ENCODE results near the gene OPN3. TPM values are rescaled to one million over a fixed set of nuclear protein-coding genes. Genes with fewer than 3 reads are reported as not detected.

The OPN3 gene
- polyA plus RNA-seq, 1 donor from 2014 or later: 2.7 TPM

GRCh38 chr1:241608379-241609033 lies 31.7 kb downstream of the OPN3 start:
- Histone ChIP-seq H2AFZ (ENCODE audit: low read depth, low read length) (no peak overlapping the region), H3K4me2 (ENCODE audit: low read length) (no peak overlapping the region), H3K79me2 (replicated peaks; ENCODE audit: insufficient read depth, low read length) (no peaks in the 10 kb centered on the region), H3K27me3 (ENCODE audit: insufficient read depth, low read depth, low read length) (no peaks in the 10 kb centered on the region), H3K36me3 (ENCODE audit: insufficient read depth, low read length) (no peaks in the 10 kb centered on the region), H3K4me3 (ENCODE audit: low read length) (no peak overlapping the region), H3K9me2 (ENCODE audit: insufficient read depth, low read length) (no peaks in the 10 kb centered on the region), H4K20me1 (ENCODE audit: insufficient read depth) (no peaks in the 10 kb centered on the region), H3K9me3 (ENCODE audit: low read length) (no peaks in the 10 kb centered on the region), H3K9ac (ENCODE audit: low read length) (no peak overlapping the region), H3F3A (ENCODE audit: insufficient read depth, low read length, poor library complexity, severe bottlenecking) (no peaks in the 10 kb centered on the region), H3K27ac (ENCODE audit: low read length) (no peak overlapping the region)
- TF ChIP-seq REST (IDR thresholded peaks at IDR 0.05; ENCODE audit: borderline replicate concordance) (no peak), MXI1 (conservative IDR thresholded peaks at IDR 0.05; ENCODE audit: poor library complexity, severe bottlenecking) (no peak), EZH2 (IDR thresholded peaks at IDR 0.05; ENCODE audit: borderline replicate concordance, insufficient read depth, low read length, poor library complexity, severe bottlenecking) (no peak), POLR2AphosphoS5 (IDR thresholded peaks at IDR 0.05) (no peak), TAF1 (IDR thresholded peaks at IDR 0.05; ENCODE audit: low read depth) (no peak), CTCF (IDR thresholded peaks at IDR 0.05; ENCODE audit: poor library complexity, severe bottlenecking) (no peak), SMC3 (conservative IDR thresholded peaks at IDR 0.05; ENCODE audit: poor library complexity) (no peak), EP300 (conservative IDR thresholded peaks at IDR 0.05; ENCODE audit: poor library complexity, severe bottlenecking) (no peak), RAD21 (conservative IDR thresholded peaks at IDR 0.05) (no peak)

- no peaks in the 10 kb centered on the region for H3F3A ChIP-seq (ENCODE audit: insufficient read depth, low read length, poor library complexity, severe bottlenecking)
- TF ChIP-seq SMC3 (conservative IDR thresholded peaks at IDR 0.05; ENCODE audit: poor library complexity) (no peak), MXI1 (conservative IDR thresholded peaks at IDR 0.05; ENCODE audit: poor library complexity, severe bottlenecking) (no peak), RAD21 (conservative IDR thresholded peaks at IDR 0.05) (no peak), CTCF (IDR thresholded peaks at IDR 0.05; ENCODE audit: poor library complexity, severe bottlenecking) (no peak), POLR2AphosphoS5 (IDR thresholded peaks at IDR 0.05) (no peak), REST (IDR thresholded peaks at IDR 0.05; ENCODE audit: borderline replicate concordance) (no peak), EP300 (conservative IDR thresholded peaks at IDR 0.05; ENCODE audit: poor library complexity, severe bottlenecking) (no peak), EZH2 (IDR thresholded peaks at IDR 0.05; ENCODE audit: borderline replicate concordance, insufficient read depth, low read length, poor library complexity, severe bottlenecking) (no peak), TAF1 (IDR thresholded peaks at IDR 0.05; ENCODE audit: low read depth) (no peak)
- no peak overlapping the region for H3K9ac ChIP-seq (ENCODE audit: low read length)
- H3K9me2 ChIP-seq (ENCODE audit: insufficient read depth, low read length): no peaks in the 10 kb centered on the region
- no peaks in the 10 kb centered on the region for H3K9me3 ChIP-seq (ENCODE audit: low read length)
- no peaks in the 10 kb centered on the region for H3K36me3 ChIP-seq (ENCODE audit: insufficient read depth, low read length)
- H3K4me2 ChIP-seq (ENCODE audit: low read length): no peak overlapping the region
- no peak overlapping the region for H3K27ac ChIP-seq (ENCODE audit: low read length)
- H2AFZ ChIP-seq (ENCODE audit: low read depth, low read length): no peak overlapping the region
- no peaks in the 10 kb centered on the region for H3K27me3 ChIP-seq (ENCODE audit: insufficient read depth, low read depth, low read length)
- no peaks in the 10 kb centered on the region for H4K20me1 ChIP-seq (ENCODE audit: insufficient read depth)
- no peak overlapping the region for H3K4me3 ChIP-seq (ENCODE audit: low read length)
- H3K79me2 ChIP-seq (replicated peaks; ENCODE audit: insufficient read depth, low read length): no peaks in the 10 kb centered on the region
These were observed 32.7 kb downstream of the OPN3 start for GRCh38 chr1:241607497-241607896.

Measured in neural cell (in vitro differentiated cells).